A673 (cell line): ENCODE results near the gene SLC2A3.
"Not testable (repeated sequence)": the region's sequence is repeated elsewhere in the genome, so short reads cannot be mapped to it uniquely, and the experiment has no call there.

Source experiments
- EZH2 ChIP-seq: fragments of 200-600 bp; sonication (generic); IDR thresholded peaks from 2 replicates; pipeline ENCODE4 v1.6.1; 2017; ENCODE audit warnings: borderline replicate concordance, low read depth, mild to moderate bottlenecking, mixed read lengths, antibody characterized with exemption, low read length; ENCODE audit not compliant: poor library complexity, severe bottlenecking
- TF ChIP-seq, protein P1 (sequence below): fragments of 300-800, 200-600 bp; sonication (generic); conservative IDR thresholded peaks from 2 replicates; pipeline ENCODE4 v1.5.1; 2017; ENCODE audit warnings: low read depth, mild to moderate bottlenecking, antibody characterized with exemption, low read length, moderate library complexity, mixed read lengths

DNA sequence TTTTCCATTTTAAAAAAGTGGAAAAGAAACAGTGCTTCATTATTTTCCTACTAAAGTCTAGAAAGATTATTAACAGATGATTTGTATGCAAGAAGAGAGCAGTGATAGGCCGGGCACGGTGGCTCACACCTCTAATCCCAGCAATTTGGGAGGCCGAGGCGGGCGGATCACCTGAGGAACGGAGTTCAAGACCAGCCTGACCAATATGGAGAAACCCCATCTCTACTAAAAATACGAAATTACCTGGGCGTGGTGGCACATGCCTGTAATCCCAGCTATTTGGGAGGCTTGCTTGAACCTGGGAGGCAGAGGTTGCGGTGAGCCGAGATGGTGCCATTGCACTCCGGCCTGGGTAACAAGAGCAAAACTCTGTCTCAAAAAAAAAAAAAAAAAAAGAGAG is 47.0 kb upstream of the SLC2A3 start:
- TF ChIP-seq, protein P1, sequence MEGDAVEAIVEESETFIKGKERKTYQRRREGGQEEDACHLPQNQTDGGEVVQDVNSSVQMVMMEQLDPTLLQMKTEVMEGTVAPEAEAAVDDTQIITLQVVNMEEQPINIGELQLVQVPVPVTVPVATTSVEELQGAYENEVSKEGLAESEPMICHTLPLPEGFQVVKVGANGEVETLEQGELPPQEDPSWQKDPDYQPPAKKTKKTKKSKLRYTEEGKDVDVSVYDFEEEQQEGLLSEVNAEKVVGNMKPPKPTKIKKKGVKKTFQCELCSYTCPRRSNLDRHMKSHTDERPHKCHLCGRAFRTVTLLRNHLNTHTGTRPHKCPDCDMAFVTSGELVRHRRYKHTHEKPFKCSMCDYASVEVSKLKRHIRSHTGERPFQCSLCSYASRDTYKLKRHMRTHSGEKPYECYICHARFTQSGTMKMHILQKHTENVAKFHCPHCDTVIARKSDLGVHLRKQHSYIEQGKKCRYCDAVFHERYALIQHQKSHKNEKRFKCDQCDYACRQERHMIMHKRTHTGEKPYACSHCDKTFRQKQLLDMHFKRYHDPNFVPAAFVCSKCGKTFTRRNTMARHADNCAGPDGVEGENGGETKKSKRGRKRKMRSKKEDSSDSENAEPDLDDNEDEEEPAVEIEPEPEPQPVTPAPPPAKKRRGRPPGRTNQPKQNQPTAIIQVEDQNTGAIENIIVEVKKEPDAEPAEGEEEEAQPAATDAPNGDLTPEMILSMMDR, result not testable (repeated sequence)
- TF ChIP-seq EZH2, result not testable (repeated sequence)
